Activated CD8-positive, alpha-beta memory T cell treated with anti-CD3 and anti-CD28 coated beads for 36 hours (primary cell): ENCODE results near the gene TPRG1L. TPM values are rescaled to one million over a fixed set of nuclear protein-coding genes. Genes with fewer than 3 reads are reported as not detected.

ENCODE experiments used
- CTCF ChIA-PET: fragments of 350-600 bp; sonication (Branson Sonifier 250); formaldehyde crosslinking; loops from one replicate; lab custom pipeline; 2021; ENCODE audit warnings: antibody characterized with exemption; lab: Charles Lee
- POLR2A ChIA-PET: fragments of 350-600 bp; sonication (Branson Sonifier 250); formaldehyde crosslinking; loops from one replicate; lab custom pipeline; 2021; ENCODE audit warnings: antibody characterized with exemption; lab: Charles Lee
- total RNA-seq, 2 experiments: library from RNA; stranded (reverse); gene quantifications; one replicate each; pipeline ENCODE4 v1.2.3, GENCODE V29; 2021

The TPRG1L gene
- total RNA-seq, 2 experiments from 2014 or later, result 14.2 to 15.0 TPM

DNA sequence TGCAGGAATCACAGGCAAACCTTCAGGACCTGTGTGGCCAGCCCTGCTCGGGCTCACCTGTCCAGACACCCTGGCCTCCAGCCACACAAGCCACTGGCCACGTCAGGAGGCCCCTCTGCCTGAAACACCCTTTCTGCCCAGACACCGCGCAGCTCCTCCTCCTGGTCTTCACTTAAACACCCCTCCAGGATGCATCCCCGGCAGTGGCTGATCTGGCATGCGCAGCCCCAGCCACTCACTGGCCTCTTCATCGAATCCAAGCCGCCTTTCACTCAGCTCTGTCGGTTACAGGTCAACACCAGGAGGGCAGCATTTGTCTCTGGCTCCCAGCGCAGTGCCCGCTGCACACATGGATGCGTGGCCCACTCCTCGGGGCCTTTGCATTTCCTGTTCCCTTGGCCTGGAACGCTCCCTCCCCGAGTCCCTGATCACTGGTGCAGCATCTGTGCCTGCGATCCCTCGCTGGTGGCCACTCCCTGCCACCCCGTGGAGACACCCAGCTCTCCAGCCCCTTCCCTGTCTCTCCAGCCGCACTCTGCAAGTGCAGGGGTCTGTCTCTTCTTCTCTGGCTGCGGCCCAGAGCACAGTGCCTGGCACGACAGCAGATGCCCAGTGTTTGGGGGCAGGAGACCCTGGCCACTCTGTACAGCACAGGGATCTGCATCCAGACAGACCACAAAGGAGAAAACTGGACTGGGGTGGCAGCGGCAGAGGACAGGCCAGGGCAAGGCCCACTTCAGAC is 9.4 kb downstream of the TPRG1L start:
- ChIA-PET POLR2A (no interaction called here), CTCF (no interaction called here)

DNA sequence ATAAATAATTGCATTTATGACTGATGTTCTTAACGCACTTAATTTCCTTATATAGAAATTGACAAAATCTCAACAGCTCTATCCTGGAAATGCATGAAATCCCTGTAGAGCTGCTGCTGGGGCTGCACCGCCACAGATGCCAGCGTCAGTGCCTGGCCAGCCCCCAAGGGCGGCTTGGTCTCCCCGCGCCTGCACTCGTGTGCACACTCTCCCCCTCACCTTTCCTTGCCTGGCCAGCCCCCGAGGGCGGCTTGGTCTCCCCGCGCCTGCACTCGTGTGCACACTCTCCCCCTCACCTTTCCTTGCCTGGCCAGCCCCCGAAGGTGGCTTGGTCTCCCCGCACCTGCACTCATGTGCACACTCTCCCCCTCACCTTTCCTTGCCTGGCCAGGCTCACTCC is 11.3 kb downstream of the TPRG1L start:
- ChIA-PET CTCF (interaction anchor here (0.9 to 1.0 kb wide), 2 partner anchors 17 to 183 kb away, joined by 3 to 5 read pairs; no protein-coding TSS in a partner anchor), POLR2A (no interaction called here)

GRCh38 chr1:3636531-3636930 is 11.7 kb downstream of the TPRG1L start:
- ChIA-PET POLR2A (no interaction called here), CTCF (no interaction called here)

DNA sequence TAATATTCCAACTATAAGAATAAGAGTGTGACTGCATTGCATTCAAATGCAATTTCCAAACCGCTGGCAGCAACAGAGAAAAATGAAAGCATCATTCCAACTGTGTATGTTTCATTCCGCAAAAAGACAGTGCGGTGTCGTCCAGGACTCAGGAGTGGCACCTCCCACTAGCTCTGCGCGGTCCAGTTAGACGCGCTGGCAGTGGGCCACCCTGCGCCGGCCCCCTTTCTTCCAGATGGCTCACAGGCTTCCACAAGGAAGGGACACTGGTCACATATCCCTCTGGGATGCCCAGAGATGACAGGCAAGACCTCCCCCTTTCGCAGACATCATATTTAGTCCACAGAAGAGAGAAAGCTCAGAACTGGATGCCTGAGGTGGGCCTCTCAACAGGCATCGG is 13.2 kb downstream of the TPRG1L start:
- ChIA-PET CTCF (no interaction called here), POLR2A (no interaction called here)

DNA sequence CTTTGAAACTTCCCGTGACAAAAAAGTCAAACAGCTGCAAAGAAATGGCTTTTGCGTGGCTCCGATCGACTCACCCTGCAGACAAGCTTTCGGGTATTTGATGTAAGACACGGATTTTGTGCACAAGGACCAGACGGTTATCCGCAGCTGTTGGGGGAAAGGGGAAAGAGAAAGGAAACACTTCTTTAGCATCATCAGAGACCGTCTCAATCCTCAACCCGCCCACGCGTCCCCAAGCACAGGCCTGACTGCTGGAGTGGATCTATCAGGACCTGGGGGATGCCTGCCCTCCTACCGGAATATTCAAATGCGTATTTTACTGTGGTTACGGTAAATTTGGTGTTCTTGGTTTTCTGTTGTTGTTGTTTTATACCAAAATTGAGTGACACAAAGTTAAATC is 13.9 kb downstream of the TPRG1L start:
- ChIA-PET CTCF (no interaction called here), POLR2A (no interaction called here)

DNA sequence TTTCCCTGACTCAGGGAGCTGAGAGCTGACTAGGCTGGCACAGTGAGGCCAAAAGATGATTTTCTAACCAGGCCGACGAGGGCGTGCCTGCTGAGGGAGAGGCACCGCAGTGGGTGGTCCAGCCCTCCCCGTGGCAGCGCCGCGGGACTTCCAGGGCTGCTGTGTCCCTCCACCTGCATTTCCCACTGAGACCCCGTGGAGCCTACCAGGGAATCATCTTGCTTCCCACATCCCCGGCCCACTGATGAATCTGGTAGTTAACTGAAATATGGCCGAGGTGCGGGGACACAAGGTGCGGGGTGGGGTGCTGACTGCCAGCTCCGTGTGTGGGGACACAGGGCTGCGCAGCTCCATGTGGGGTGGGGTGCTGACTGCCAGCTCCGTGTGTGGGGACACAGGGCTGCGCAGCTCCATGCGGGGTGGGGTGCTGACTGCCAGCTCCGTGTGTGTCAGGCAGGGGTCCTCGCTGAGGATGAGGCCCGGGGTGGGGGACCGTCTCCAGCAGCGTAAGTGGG is 14.6 kb downstream of the TPRG1L start:
- ChIA-PET CTCF (no interaction called here), POLR2A (no interaction called here)

GRCh38 chr1:3640121-3640837 is 15.5 kb downstream of the TPRG1L start:
- CTCF ChIA-PET, result no interaction called here
- POLR2A ChIA-PET, result no interaction called here

DNA sequence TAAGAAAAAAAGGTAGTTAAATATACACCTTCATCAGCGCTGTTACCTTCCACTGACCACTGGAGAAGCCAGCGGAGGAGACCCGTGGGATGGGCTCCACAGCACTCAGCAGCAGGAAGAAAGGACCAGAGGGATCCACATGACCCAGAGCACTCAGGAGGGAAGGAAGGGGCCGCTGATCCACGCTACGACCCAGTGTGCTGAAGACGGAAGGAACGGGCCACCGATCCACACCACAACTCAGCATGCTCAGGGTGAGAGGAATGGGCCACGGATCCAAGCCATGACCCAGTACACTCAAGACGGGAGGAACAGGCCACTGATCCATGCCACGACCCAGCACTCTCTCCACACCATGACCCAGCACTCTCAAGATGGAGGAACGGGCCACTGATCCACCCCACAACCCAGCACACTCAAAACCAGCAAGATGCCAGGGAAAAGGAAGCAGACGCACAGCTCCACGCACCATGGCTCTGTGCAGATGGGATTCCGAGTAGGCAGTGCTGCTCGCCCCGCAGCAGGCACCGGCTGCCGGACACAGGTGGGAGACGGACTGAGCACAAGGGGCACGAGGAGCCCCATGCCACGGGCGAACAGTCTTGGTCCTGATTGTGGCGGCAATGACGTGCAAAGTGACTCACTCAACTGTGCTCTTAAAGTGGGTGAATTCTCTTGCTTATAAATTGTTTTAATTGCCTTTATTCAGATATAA is 16.4 kb downstream of the TPRG1L start:
- ChIA-PET CTCF (no interaction called here), POLR2A (no interaction called here)

DNA sequence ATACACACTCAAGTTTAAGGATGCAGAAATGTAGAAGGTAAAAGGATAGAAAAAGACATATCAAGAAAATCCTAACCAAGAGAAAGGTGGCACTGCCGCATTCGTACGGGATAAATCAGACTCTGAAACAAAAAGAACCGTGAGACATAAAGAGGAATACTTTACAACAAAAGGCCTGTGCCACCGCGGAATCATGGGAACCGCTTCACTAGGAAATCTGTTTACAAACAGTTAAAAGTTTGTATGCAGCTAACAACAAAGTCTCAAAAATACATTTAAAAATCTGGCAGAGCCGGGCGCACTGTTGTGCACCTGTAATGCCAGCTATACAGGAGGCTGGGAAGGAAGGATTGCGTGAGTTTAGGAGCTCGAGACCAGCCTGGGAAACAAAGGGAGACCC is 17.0 kb downstream of the TPRG1L start:
- POLR2A ChIA-PET, result no interaction called here
- CTCF ChIA-PET, result no interaction called here

GRCh38 chr1:3642919-3643675 is 18.3 kb downstream of the TPRG1L start:
- POLR2A ChIA-PET, result no interaction called here
- CTCF ChIA-PET, result no interaction called here

DNA sequence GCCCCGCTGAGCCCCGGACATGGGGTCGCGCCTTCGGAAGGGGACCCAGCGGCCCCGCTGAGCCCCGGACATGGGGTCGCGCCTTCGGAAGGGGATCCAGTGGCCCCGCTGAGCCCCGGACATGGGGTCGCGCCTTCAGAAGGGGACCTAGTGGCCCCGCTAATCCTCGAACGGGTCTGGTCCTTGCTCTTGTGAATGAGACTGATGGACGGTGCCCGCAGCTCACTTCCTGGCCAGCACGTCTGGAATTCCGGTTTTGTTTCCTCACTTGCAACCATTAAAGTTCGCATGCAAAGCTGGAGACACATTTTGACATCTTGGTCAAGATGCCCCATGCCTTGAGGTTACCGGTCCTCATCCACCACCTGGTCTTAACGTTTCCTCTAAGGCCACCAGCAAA is 19.5 kb downstream of the TPRG1L start:
- POLR2A ChIA-PET, result no interaction called here
- CTCF ChIA-PET, result interaction anchor here (1.3 kb wide), 1 partner anchor 25 kb away, joined by 3 read pairs; no protein-coding TSS in a partner anchor

DNA sequence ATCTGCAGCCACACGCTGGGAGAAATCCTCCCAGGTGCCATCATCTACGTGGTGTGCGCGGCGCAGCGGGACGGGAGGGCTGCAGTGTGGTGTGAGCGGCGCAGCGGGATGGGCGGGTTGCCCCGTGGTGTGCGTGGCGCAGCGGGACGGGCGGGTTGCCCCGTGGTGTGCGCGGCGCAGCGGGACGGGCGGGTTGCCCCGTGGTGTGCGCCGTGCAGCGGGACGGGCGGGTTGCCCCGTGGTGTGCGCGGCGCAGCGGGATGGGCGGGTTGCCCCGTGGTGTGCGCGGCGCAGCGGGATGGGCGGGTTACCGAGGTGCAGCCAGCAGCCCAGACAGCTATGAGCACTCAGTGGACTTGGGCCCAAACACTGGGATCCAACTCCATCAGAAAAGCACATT is 20.4 kb downstream of the TPRG1L start:
- POLR2A ChIA-PET, result no interaction called here
- CTCF ChIA-PET, result interaction anchor here (1.3 kb wide), 1 partner anchor 26 kb away, joined by 3 read pairs; no protein-coding TSS in a partner anchor

- ChIA-PET POLR2A (no interaction called here), CTCF (no interaction called here)
Observed at GRCh38 chr1:3645666-3646355, 21.0 kb downstream of the TPRG1L start.

- CTCF ChIA-PET, result no interaction called here
- POLR2A ChIA-PET, result no interaction called here
Observed at GRCh38 chr1:3646596-3646995, 21.8 kb downstream of the TPRG1L start.

DNA sequence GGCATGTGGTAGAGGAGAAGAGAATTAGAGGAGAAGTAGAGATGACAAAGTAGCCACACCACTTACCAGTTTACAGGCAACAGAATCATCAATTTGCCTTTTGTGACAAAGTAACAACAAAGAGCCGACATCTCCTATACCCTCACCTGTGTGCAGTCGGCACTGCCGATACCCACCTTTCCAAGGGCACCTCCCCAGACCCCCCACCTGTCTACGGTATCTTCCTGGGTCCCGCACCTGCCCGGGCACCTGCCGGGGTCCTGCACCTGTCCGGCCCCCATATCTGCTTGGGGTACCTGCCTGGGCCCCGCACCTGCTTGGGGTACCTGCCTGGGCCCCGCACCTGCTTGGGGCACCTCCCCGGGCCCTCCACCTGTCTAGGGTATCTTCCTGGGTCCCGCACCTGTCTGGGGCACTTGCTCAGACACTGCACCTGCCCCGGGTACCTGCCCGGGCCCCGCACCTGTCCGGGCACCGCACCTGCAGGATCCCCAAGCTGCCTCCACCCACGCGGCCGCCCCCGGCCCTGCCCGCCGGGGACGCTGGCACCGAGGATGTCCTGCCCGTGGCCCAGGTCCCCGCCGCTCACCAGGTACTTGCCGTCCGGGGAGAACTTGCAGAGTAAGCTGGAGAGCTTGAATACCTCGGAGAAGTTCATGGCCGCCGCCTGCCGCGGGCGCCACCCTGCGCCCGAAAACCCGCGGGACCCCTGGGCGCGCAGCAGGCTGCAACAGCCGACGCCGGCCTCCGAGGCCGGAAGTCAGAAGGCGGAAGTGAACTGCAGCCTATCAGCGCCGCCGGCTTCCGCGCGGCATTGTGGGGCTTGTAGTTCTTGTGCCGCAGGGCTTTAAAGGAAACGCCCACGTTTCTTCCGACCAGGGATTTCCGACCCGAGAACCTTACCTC is 24.8 kb downstream of the TPRG1L start, which contains the start of gene WRAP73:
Gene WRAP73 (minus strand): TSS at position 762 of the 906 bp plus-strand sequence. CDS start 104 bp downstream, at position 658.
- POLR2A ChIA-PET, result interaction anchor here (0.6 to 0.9 kb wide), 2 partner anchors 14 to 23 kb away, joined by 3 read pairs; no protein-coding TSS in a partner anchor

DNA sequence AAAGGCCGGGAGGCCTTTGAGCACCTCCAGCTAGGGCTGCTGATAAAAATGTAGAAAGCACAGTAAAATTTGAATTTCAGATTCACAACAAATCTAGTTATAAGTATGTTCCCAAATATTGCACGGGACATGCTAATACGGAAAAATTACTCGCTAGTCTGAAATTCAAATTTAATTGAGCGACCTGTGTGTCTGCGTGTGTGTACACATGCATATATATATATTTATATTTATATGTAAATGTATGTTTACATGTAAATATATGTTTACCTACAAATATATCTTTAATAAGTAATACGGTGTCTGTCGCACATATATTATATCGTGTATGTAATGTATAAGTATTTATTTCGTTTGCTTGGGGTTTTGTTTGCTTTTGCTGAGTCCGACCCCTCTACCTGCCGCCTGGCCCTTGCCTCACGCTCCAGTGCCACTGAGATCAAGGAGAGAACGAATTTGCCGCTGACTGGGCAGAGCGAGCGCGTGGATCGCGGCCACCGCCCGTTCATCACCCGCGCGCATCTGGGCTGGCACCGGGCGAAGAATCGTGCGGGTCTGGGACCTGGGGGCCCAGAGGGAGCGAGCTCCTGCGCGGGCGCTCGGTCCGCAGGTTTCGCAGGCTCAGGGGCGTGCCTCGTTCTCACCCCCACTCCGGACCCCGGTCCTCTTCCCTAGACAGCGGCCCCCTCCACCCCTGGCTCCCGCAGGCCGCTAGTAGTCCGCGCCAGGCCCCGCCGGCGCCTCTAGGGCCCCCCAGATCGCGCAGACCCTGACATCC is 25.6 kb downstream of the TPRG1L start:
- ChIA-PET CTCF (no interaction called here), POLR2A (interaction anchor here (0.6 kb wide), 1 partner anchor 13 kb away, joined by 3 read pairs; no protein-coding TSS in a partner anchor)

More for the DNA sequence above, 24.8 kb downstream of the TPRG1L start, which contains the start of gene WRAP73:
- CTCF ChIA-PET, result interaction anchor here (0.8 to 1.3 kb wide), 2 partner anchors 27 to 30 kb away, joined by 3 to 5 read pairs; no protein-coding TSS in a partner anchor
